ENCODE results near the gene BPI.
"Not testable (repeated sequence)": the region's sequence is repeated elsewhere in the genome, so short reads cannot be mapped to it uniquely, and the experiment has no call there.

Gene BPI

DNA sequence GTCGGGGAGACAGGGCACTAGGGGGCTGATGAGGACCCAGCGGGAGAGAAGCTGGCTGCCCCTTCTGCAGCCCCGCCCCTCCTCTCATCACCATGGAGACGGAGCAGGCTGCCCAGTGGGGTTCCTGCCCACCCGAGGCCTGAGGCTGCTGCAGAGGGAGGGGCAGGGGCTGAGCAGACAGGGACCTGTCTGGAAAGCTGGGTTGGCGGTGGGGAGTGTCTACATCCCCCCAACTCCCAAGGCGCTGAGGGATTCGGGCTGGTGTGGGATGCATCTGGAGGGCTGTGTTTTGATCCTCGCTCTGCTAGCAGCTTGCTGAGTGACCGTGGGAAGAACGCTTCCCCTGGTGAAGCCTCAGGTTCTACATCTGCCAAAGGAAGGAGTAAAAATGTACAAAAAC is 1.2 kb upstream of the BPI start:
- no peak for DNase-seq (ENCODE audit: low read depth in 2 of 2, low spot score in 1 of 2)

GRCh38 chr20:38304845-38305447 is 990 bp downstream of the BPI start:
- no peak for DNase-seq (ENCODE audit: low read depth in 2 of 2, low spot score in 1 of 2)

DNA sequence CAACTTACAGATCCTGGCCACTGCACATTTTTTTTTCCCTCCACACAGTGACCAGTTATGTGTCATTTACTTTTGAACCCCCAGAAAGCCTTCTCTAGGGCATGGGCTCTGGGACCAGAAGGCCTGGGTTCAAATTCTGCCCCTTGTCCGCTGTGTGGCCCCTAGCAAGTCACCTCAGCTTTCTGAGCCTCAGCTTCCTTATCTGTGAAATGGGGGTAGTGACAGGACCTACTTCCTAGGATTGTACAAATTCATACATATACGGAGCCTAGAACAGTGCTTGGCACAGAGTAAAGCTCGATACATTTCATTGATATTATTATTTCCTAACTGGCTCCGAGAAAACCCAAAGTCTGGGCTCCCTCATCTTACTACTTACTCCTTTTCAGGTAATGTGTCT is 1.6 kb downstream of the BPI start:
- DNase-seq (ENCODE audit: low read depth in 2 of 2, low spot score in 1 of 2), result no peak

GRCh38 chr20:38306379-38306778 is 2.4 kb downstream of the BPI start:
- no peak for DNase-seq (ENCODE audit: low read depth in 2 of 2, low spot score in 1 of 2)

- no peak for DNase-seq (ENCODE audit: low read depth in 2 of 2, low spot score in 1 of 2)
Observed at GRCh38 chr20:38307371-38308046, 3.6 kb downstream of the BPI start.

GRCh38 chr20:38308047-38308438 is 4.1 kb downstream of the BPI start:
- no peak for DNase-seq (ENCODE audit: low read depth in 2 of 2, low spot score in 1 of 2)

GRCh38 chr20:38308447-38308846 is 4.5 kb downstream of the BPI start:
- no peak for DNase-seq (ENCODE audit: low read depth in 2 of 2, low spot score in 1 of 2)

DNA sequence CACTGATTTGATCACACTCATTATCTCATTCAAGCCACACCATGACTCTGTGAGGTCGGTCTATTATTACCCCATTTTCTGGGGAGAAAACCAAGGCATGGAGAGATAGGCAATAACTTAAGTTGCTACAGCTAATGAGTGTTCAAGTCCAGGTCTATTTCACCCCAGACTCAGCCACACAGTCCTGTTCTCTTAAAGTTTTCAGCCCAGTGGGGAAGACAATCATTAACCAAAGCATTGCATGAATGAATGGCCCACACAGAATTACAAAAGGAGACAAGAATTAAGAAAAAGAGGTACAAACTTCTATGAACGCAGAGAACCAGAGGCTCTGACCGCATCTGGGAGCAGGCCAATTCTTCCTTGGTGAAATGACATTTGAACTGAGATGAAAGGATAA is 7.1 kb downstream of the BPI start:
- no peak for DNase-seq (ENCODE audit: low read depth in 2 of 2, low spot score in 1 of 2)

DNA sequence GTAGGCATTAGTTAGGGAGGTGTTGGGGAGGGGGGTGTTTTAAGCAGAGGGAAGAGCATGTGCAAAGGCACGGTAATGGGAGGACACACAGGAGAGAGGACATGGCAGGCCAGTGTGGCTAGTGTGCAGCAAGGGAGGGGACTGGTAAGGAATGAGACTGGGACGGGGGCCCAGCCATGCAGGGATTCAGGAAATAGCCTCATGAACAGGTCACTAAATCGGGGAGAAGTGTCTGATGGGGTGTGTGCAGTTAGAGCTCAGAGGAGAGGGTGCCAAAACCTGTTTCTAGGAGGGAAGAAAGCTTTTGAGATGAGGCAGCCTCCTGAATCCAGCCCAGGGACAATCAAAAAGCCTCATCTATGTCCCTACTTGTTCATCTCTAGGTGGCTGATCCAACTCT is 7.5 kb downstream of the BPI start:
- DNase-seq (ENCODE audit: low read depth in 2 of 2, low spot score in 1 of 2), result no peak

DNA sequence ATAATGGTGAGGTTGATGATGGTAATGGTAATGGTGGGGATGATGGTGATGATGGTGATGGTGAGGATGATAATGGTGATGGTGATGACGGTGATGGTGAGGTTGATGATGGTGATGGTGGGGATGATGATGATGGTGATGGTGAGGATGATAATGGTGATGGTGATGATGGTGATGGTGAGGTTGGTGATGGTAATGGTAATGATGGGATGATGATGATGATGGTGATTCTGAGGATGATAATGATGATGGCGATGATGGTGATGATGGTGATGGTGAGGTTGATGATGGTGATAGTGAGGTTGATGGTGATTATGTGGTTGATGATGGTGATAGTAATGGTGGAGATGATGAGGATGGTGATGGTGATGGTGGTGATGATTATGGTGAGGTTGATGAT is 9.7 kb downstream of the BPI start:
- no peak for DNase-seq (ENCODE audit: low read depth in 2 of 2, low spot score in 1 of 2)

GRCh38 chr20:38314350-38314749 is 10.4 kb downstream of the BPI start:
- DNase-seq (ENCODE audit: low read depth in 2 of 2, low spot score in 1 of 2), result not testable (repeated sequence)

- DNase-seq (ENCODE audit: low read depth in 2 of 2, low spot score in 1 of 2), result no peak
Observed at GRCh38 chr20:38315290-38315966, 11.5 kb downstream of the BPI start.

GRCh38 chr20:38316341-38316740 is 12.4 kb downstream of the BPI start:
- no peak for DNase-seq (ENCODE audit: low read depth in 2 of 2, low spot score in 1 of 2)

DNA sequence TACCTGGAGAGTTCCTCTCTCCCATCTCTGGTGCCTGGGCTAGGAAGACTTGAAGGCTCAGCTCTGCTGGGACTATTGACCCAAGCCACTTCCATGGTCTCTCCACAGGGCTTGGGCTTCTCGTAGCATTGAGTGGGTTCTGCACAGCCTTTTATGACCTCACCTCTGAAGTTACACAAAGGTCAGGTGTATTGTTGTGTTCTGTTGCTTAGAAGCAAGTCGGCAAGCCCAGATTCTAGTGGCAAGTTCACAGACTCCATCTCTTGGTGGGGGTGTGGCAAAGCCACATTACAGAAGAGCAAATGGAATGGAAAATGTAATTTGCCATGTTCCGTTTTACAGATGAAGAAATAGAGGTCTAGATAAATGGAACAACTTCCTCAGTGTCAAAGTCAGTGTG is 13.5 kb downstream of the BPI start:
- no peak for DNase-seq (ENCODE audit: low read depth in 2 of 2, low spot score in 1 of 2)

GRCh38 chr20:38320221-38320620 is 16.3 kb downstream of the BPI start:
- DNase-seq (ENCODE audit: low read depth in 2 of 2, low spot score in 1 of 2), result no peak

DNA sequence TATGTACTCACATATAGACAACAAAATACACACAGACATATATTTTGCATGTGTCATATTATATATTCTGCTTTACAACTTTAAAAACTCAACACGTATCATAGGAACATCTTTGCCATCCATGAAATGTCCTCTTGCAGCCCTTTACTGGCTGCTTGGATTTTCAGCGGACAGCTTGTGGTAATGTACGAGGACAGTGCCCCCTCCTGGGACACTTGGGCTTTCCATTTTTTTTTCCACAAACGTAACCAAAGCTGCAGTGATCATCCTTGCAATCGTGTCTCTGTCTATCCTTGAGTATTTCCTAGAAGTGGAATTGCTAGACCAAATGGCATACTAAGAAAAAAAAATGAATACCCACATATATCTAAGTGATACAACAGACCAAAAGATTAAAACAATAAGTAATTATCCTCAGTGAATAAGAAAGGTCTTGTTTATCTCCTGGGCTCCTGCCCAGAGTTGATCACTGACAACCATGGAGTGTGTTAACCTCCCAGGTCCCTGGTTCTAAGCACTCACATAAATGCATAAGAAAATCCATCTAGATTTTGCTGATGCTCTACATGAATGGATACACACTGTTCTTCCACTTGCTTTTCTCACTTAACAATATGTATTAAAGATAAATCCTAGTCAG is 18.1 kb downstream of the BPI start:
- DNase-seq (ENCODE audit: low read depth in 2 of 2, low spot score in 1 of 2), result no peak

- no peak for DNase-seq (ENCODE audit: low read depth in 2 of 2, low spot score in 1 of 2)
Observed at GRCh38 chr20:38324159-38324558, 20.2 kb downstream of the BPI start.

DNA sequence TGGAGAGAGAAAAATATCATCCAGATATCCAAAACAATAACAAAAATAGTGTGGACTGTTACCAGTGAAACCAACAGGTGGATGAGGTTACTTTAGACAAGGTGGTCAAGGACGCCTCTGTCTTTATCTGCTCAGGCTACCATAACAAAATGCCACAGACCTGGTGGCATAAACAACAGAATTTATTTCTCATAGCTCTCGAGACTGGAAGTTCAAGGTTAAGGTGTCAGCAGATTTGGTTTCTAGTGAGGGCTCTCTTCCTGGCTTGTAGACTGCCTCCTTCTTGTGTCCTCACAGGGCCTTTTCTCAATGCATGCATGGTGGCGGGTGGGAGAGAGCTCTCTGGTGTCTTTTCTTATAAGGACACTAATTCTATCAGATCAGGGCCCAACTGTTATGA is 21.2 kb downstream of the BPI start:
- DNase-seq (ENCODE audit: low read depth in 2 of 2, low spot score in 1 of 2), result no peak

- DNase-seq (ENCODE audit: low read depth in 2 of 2, low spot score in 1 of 2), result no peak
Observed at GRCh38 chr20:38325905-38326304, 21.9 kb downstream of the BPI start.

- no peak for DNase-seq (ENCODE audit: low read depth in 2 of 2, low spot score in 1 of 2)
Observed at GRCh38 chr20:38326309-38326708, 22.4 kb downstream of the BPI start.

DNA sequence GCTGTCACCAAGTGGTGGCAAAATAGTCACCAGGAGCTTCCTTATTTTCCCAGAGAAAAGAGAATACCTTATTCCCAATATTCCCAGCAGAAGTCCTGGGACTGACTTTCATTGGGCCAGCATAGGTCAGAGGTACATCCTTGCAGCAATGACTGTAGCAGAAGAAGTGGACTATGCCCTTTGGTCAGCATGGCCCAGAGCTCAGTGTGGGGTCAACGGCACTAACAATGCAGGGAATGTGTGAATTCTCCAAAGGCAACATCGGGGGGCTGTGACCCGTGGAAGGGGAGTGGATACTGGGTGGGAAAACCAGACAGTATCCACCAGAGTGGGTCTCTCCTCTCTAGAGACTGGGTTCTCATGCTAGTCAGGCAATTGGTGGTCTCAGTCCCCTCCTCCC is 26.7 kb downstream of the BPI start:
- no peak for DNase-seq (ENCODE audit: low read depth in 2 of 2, low spot score in 1 of 2)

GRCh38 chr20:38331245-38331644 is 27.3 kb downstream of the BPI start:
- DNase-seq (ENCODE audit: low read depth in 2 of 2, low spot score in 1 of 2), result no peak
